GM18870 (cell line): ENCODE results near the gene PGA4.
"Not testable (repeated sequence)": the region's sequence is repeated elsewhere in the genome, so short reads cannot be mapped to it uniquely, and the experiment has no call there.

Source experiments
- ATAC-seq: cut with Tn5 transposase; IDR thresholded peaks from one replicate; pipeline ENCODE4 v1.9.1; 2021; ENCODE audit warnings: moderate library complexity; ENCODE audit not compliant: unreplicated experiment

Gene PGA4

DNA sequence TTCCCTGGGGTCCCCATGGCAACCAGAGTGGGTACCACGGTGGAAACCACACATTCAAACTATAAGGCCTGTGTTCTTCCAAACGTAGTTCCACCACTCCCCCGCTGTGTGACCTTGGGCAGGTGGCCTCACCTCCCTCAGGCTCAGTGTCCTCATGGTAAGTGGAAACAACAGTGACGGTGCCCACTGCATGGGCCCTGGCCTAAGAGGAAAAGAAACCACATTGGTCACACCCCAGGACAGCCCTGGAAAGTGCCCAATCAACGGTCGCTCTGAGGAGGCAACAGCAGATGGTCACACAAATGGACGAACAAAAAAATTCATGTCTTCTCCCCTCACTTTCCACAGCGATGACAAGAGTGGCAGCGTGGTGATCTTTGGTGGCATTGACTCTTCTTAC is 25.9 kb downstream of the PGA4 start:
- not testable (repeated sequence) for ATAC-seq

DNA sequence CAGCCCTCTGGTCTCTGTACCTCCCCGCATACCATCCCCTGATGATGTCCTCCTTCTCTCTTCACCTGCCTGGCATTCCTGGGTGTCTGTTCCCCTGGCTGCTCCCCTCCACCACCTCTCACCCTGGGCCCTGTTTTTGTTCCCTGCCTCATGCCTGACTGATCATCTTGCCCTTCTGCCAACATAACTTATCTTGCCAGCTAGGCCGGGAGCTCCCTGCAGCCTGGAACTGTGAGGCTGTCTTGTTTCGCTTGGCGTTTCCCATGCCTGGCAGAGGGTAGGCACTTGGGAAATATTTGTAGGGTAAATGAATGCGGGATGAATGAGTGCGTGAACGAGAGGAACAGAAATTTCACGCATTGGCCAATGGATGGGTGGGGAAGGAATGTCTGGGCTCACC is 27.1 kb downstream of the PGA4 start:
- ATAC-seq = not testable (repeated sequence)

DNA sequence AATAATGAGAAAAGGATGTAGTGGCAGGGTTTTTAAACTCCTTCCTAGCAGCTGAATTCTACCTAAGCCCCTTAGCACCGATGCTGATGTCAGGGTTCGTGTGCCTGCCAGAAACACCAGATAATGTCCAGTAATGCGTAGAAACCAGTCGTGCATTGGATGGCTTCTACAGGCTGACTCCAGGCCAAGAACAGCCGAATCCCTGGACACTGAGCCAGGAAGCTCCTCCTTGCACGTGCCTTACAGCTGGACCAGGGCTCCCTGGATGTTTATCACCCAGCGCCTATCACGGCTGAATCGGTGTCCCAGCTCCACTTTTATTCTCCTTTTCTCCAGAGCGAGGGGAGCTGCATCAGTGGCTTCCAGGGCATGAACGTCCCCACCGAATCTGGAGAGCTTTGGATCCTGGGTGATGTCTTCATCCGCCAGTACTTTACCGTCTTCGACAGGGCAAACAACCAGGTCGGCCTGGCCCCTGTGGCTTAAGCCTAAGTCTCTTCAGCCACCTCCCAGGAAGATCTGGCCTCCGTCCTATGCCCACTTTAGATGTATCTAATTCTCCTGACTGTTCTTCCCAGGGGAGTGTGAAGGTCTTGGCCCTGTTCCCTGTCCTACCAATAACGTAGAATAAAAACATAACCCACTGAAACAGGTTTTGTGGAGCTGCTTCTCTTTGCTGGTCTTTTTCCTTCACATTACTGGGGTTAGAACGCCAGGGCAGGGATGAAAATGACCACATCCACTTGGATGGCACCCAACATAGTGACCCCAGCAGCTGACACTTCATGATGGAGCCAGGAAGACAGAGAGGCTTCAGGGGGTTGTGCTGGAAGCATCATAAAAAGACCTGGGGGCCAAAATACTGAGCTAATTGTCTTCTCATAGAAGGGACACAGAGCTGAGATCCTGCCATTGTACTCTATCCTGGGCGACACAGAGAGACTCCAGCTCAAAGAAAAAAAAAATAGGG is 28.9 kb downstream of the PGA4 start:
- ATAC-seq = not testable (repeated sequence)

DNA sequence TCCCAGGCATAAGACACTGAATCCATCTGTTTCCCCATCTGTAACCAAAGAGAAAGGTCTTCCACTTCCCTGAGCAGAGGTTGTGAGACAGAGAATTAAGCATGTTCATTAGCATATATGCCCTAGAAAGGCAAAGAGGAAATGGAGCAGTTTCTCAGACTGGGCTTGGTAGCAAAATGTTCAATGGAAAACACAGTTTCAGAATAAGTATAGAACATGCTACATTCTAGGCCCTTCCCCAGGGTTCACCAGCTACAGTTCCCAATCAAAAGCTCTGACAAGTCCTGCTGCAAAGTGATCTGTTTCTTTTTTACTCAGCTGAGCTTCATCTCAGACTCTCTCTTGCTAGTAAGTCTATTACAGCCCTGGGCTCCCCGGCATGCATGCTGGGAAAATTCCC is 30.2 kb downstream of the PGA4 start:
- not testable (repeated sequence) for ATAC-seq

GRCh38 chr11:61254403-61255025 is 32.4 kb downstream of the PGA4 start:
- ATAC-seq = no peak

DNA sequence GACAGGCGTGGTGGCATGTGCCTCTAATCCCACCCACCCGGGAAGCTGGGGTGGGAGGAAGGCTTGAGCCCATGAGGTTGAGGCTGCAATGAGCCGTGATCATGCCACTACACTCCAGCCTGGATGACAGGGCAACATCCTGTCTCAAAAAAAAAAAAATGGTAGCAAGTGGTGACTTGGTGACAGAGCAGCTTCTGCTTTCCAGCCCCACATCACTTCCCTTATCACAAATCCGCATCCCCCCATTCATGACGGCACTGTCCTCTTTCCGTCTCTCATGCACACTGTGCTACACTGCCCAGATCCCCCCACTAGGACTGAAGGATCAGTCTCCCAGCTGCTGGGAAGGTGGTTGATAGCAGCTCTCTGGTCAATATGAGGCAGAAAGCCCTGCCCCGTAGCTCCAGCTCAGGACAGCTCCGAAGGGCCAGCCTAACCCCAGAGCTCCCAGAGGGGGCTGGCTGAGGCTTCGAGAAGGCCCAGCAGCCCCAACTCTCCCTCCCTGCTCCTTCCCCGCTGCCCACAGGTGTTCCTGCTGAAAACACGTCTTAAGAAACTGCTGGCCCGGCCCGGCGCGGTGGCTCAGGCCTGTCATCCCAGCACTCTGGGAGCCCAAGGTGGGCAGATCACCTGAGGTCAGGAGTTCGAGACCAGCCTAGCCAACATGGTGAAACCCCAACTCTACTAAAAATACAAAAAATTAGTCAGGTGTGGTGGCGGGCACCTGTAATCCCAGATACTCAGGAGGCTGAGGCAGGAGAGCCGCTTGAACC is 34.7 kb downstream of the PGA4 start:
- ATAC-seq = no peak

DNA sequence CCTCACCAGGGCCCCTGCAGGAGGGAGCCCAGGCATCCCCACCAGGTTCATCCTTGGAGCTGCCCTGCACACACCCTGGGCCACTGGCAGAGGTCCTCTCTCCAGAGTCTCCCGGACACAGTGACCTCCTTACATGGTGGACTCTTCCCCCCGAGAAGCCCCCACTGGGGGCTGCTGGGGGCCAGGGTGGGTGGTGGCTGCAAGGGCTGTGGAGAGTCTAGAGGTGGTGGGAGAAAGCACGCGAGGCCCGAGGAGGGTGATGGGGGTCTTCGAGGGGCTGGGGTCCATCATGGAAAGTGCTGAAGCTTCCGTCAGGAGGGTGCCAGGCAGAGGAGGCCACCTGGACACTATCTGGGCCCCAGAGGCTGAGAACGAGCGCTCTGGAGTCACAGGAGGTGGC is 36.4 kb downstream of the PGA4 start:
- no peak for ATAC-seq

- ATAC-seq = no peak
Observed at GRCh38 chr11:61259363-61259762, 37.2 kb downstream of the PGA4 start.

- no peak for ATAC-seq
Observed at GRCh38 chr11:61264371-61264770, 42.2 kb downstream of the PGA4 start.

DNA sequence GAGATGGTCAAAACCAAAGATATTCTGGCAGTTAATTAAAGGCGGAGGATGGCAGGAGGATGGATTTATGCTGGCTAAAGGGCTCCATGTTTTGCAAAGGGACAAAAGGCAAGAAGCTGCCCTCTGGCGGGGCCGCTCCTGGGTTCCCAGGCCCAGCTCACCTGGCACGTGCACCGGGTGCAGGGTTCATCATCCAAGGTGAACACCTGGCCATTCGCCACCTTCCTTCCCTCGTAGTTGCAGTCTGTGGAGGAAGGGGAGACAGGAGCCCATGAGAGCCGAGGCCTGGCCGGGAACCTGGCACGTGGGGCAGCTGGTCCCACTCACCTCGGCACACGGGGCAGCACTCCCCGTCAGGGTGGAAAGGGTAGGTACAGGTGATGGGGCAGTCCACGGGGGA is 42.6 kb downstream of the PGA4 start:
- ATAC-seq = no peak

- ATAC-seq = no peak
Observed at GRCh38 chr11:61265357-61265756, 43.2 kb downstream of the PGA4 start.

- ATAC-seq = no peak
Observed at GRCh38 chr11:61266602-61267001, 44.5 kb downstream of the PGA4 start.

DNA sequence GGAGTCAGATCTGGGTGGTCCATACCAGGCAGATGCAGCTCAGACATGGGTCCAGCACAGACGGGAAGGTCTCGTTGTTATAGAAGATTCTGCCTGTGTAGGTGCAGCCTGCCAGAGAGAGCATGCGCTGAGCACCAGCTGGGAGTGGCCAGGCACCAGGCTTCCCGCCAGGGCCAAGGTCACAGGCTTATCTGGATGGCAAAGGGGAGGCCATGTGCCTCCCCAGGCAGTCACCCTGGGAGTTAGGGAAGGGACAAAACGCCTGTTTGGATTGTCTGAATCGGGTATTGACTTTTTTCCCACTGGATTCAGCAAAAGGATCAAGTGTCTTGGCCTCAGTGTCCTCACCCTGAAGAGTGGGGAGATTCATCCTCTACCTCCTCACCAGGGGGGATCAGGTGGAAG is 45.3 kb downstream of the PGA4 start:
- ATAC-seq = no peak

DNA sequence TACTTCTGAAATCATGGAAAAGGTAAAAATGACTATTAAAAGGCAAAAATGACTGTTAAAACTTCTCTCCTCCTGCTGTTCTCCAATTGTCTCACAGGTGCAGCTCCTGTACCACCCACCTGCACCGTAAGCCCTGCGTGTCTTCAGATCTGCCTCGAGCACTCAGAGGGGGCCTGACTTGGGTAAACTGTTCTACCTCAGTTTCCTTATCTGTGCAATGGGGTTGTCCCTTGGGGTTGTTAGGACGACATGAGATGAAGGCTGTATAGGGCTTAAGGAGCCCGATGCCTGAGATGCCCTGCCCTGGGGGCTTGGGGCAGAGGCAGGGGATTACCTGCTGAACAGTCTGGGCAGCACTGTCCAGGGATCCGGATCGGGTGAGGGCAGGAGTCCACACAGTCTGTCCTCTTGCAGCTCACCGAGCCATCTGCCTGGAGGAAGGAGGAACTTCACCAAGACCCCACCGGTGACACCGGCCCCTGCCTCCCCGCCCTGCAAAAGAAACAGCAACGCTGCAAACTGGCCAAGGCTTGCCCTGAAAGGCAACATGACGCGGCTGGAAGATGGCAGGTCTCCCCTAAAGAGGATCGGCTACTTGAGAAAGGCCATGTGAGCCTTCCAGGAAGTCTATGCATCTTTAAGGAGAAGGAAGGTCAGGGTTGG is 46.6 kb downstream of the PGA4 start:
- ATAC-seq = no peak

- no peak for ATAC-seq
Observed at GRCh38 chr11:61270354-61271076, 48.4 kb downstream of the PGA4 start.

DNA sequence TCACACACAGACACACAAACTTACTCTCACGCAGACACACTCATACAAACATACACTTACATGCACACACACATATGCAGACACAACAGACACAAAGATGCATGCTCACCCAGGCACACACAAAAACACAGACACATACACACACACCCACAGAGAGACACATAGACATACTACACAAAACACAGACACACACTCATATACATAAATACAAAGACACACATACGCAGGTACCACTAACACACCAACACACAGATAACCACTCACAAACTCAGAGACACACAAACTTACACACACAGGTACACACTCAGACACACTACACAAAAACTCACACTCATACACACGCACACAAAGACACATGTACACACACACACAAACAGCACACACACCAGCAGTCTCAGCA is 50.6 kb downstream of the PGA4 start:
- ATAC-seq = no peak

GRCh38 chr11:61273178-61274078 is 51.3 kb downstream of the PGA4 start:
- no peak for ATAC-seq

DNA sequence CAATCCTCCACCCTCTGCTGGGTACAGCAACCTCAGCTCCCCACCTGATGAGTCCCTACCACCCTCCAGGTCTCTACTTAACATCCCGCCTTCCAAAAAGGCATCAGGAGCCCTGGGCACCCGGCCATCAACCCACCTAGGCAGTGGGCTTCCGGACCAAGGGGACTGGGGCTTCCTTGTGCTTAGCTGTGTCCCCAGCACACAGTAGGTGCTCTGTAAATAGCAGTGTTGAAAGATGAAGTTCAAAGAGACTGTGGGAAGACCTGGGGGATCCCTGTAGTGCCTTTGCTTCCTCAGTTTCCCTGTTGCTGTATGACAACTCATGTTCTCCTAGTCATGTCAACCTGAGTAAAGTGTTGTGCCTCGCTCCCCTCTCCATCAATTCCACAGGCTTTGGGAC is 51.9 kb downstream of the PGA4 start:
- ATAC-seq = no peak

GRCh38 chr11:61275191-61275590 is 53.0 kb downstream of the PGA4 start:
- ATAC-seq = no peak
